ENCODE results near the gene PPFIA2. TPM values are rescaled to one million over a fixed set of nuclear protein-coding genes. Genes with fewer than 3 reads are reported as not detected.

PPFIA2 gene
- total RNA-seq, 1 experiment from 2014 or later, result not detected

- no peaks in the 10 kb centered on the region for H3K9me3 ChIP-seq
- no peaks in the 10 kb centered on the region for H3K27me3 ChIP-seq (replicated peaks; ENCODE audit: control insufficient read depth, insufficient read depth, low read length)
- no peak overlapping the region for H3K27ac Mint-ChIP-seq (ENCODE audit: unreplicated experiment)
- BruUV-seq (replicated peaks), result no TSS peak
- no peak for DNase-seq
- no peaks in the 10 kb centered on the region for H3K4me1 Mint-ChIP-seq (ENCODE audit: low read depth, unreplicated experiment)
- H3K36me3 ChIP-seq (ENCODE audit: control insufficient read depth, insufficient read depth, low read length), result no peaks in the 10 kb centered on the region
- POLR2A ChIA-PET, result no interaction called here
- H3K4me3 ChIP-seq (ENCODE audit: low read depth, low read length), result no peak overlapping the region
- H3K4me3 Mint-ChIP-seq (ENCODE audit: unreplicated experiment), result no peak overlapping the region
- peaks cover 7% of the 10 kb centered on the region for H3K27me3 Mint-ChIP-seq (ENCODE audit: insufficient read depth, unreplicated experiment)
- H3K4me1 ChIP-seq, result no peaks in the 10 kb centered on the region
- no peaks in the 10 kb centered on the region for H3K9me3 Mint-ChIP-seq (ENCODE audit: unreplicated experiment)
- CTCF ChIA-PET, result no interaction called here
- intact Hi-C loops (cut with micrococcal nuclease; ENCODE audit: unreplicated experiment), result no loop called here
- no peaks in the 10 kb centered on the region for H3K36me3 Mint-ChIP-seq (ENCODE audit: insufficient read depth, unreplicated experiment)
- no peak for TF ChIP-seq CTCF (IDR thresholded peaks at IDR 0.05; ENCODE audit: insufficient read depth in 1 of 2, low read depth in 1 of 2, low read length in 1 of 2, severe bottlenecking in 1 of 2, unreplicated experiment in 1 of 2)
Observed at GRCh38 chr12:81541121-81541520, 218.0 kb downstream of the PPFIA2 start.

- CTCF ChIA-PET, result no interaction called here
- no peaks in the 10 kb centered on the region for H3K4me1 ChIP-seq
- peaks cover 7% of the 10 kb centered on the region for H3K27me3 Mint-ChIP-seq (ENCODE audit: insufficient read depth, unreplicated experiment)
- no peak overlapping the region for H3K27ac Mint-ChIP-seq (ENCODE audit: unreplicated experiment)
- no peaks in the 10 kb centered on the region for H3K27me3 ChIP-seq (replicated peaks; ENCODE audit: control insufficient read depth, insufficient read depth, low read length)
- BruUV-seq (replicated peaks), result no TSS peak
- no peak overlapping the region for H3K4me3 ChIP-seq (ENCODE audit: low read depth, low read length)
- H3K9me3 Mint-ChIP-seq (ENCODE audit: unreplicated experiment), result no peaks in the 10 kb centered on the region
- no peak for TF ChIP-seq CTCF (IDR thresholded peaks at IDR 0.05; ENCODE audit: insufficient read depth in 1 of 2, low read depth in 1 of 2, low read length in 1 of 2, severe bottlenecking in 1 of 2, unreplicated experiment in 1 of 2)
- H3K36me3 Mint-ChIP-seq (ENCODE audit: insufficient read depth, unreplicated experiment), result no peaks in the 10 kb centered on the region
- no peak for DNase-seq
- no peaks in the 10 kb centered on the region for H3K36me3 ChIP-seq (ENCODE audit: control insufficient read depth, insufficient read depth, low read length)
- no peaks in the 10 kb centered on the region for H3K9me3 ChIP-seq
- H3K4me1 Mint-ChIP-seq (ENCODE audit: low read depth, unreplicated experiment), result no peaks in the 10 kb centered on the region
- POLR2A ChIA-PET, result no interaction called here
- intact Hi-C loops (cut with micrococcal nuclease; ENCODE audit: unreplicated experiment), result no loop called here
- H3K4me3 Mint-ChIP-seq (ENCODE audit: unreplicated experiment), result no peak overlapping the region
Observed at GRCh38 chr12:81539279-81539678, 219.9 kb downstream of the PPFIA2 start.

GRCh38 chr12:81533054-81533453, 226.1 kb downstream of the PPFIA2 start:
- BruUV-seq (replicated peaks), result no TSS peak
- POLR2A ChIA-PET, result no interaction called here
- intact Hi-C loops (cut with micrococcal nuclease; ENCODE audit: unreplicated experiment), result no loop called here

More at GRCh38 chr12:81533054-81533453, 226.1 kb downstream of the PPFIA2 start:
- Mint-ChIP-seq H3K9me3 (ENCODE audit: unreplicated experiment) (no peaks in the 10 kb centered on the region), H3K4me3 (ENCODE audit: unreplicated experiment) (no peak overlapping the region), H3K27ac (ENCODE audit: unreplicated experiment) (no peak overlapping the region), H3K36me3 (ENCODE audit: insufficient read depth, unreplicated experiment) (no peaks in the 10 kb centered on the region), H3K27me3 (ENCODE audit: insufficient read depth, unreplicated experiment) (no peaks in the 10 kb centered on the region), H3K4me1 (ENCODE audit: low read depth, unreplicated experiment) (no peaks in the 10 kb centered on the region)
- no peaks in the 10 kb centered on the region for H3K9me3 ChIP-seq
- H3K36me3 ChIP-seq (ENCODE audit: control insufficient read depth, insufficient read depth, low read length), result no peaks in the 10 kb centered on the region
- H3K27me3 ChIP-seq (replicated peaks; ENCODE audit: control insufficient read depth, insufficient read depth, low read length), result no peaks in the 10 kb centered on the region
- CTCF ChIA-PET, result no interaction called here
- DNase-seq, result no peak
- no peak for TF ChIP-seq CTCF (IDR thresholded peaks at IDR 0.05; ENCODE audit: insufficient read depth in 1 of 2, low read depth in 1 of 2, low read length in 1 of 2, severe bottlenecking in 1 of 2, unreplicated experiment in 1 of 2)
- no peak overlapping the region for H3K4me3 ChIP-seq (ENCODE audit: low read depth, low read length)
- H3K4me1 ChIP-seq, result no peaks in the 10 kb centered on the region
